ENCODE data around the gene COQ4.

The COQ4 gene

GRCh38 chr9:128343855-128344254 is 21.2 kb downstream of the COQ4 start:
- Histone ChIP-seq H3K36me3 (ENCODE audit: insufficient read depth, insufficient read length, low read length) (peaks cover 63% of the 10 kb centered on the region), H3K4me3 (ENCODE audit: insufficient read length, low read depth) (no peak overlapping the region), H3K27me3 (ENCODE audit: insufficient read depth, insufficient read length) (no peaks in the 10 kb centered on the region), H3K9me3 (ENCODE audit: insufficient read depth, low read length) (no peaks in the 10 kb centered on the region), H3K4me1 (ENCODE audit: insufficient read depth, insufficient read length) (peaks cover 3% of the 10 kb centered on the region), H3K9ac (ENCODE audit: insufficient read length, low read depth) (no peak overlapping the region)
- DNase-seq (ENCODE audit: low read depth, low spot score) = no peak
- no peak for TF ChIP-seq SUZ12 (IDR thresholded peaks at IDR 0.05; ENCODE audit: extremely low read depth, insufficient read depth, insufficient read length)
- TF ChIP-seq YY1 (IDR thresholded peaks at IDR 0.05; ENCODE audit: insufficient read depth, insufficient read length) = no peak
- no peak for TF ChIP-seq ZNF274 (IDR thresholded peaks at IDR 0.05; ENCODE audit: low read depth, low read length)

GRCh38 chr9:128344931-128345605 is 22.4 kb downstream of the COQ4 start:
- Histone ChIP-seq H3K36me3 (ENCODE audit: insufficient read depth, insufficient read length, low read length) (peaks cover 75% of the 10 kb centered on the region), H3K4me3 (ENCODE audit: insufficient read length, low read depth) (no peak overlapping the region), H3K27me3 (ENCODE audit: insufficient read depth, insufficient read length) (no peaks in the 10 kb centered on the region), H3K9ac (ENCODE audit: insufficient read length, low read depth) (no peak overlapping the region), H3K9me3 (ENCODE audit: insufficient read depth, low read length) (no peaks in the 10 kb centered on the region), H3K4me1 (ENCODE audit: insufficient read depth, insufficient read length) (no peaks in the 10 kb centered on the region)
- no peak for DNase-seq (ENCODE audit: low read depth, low spot score)
- no peak for TF ChIP-seq ZNF274 (IDR thresholded peaks at IDR 0.05; ENCODE audit: low read depth, low read length)
- TF ChIP-seq YY1 (IDR thresholded peaks at IDR 0.05; ENCODE audit: insufficient read depth, insufficient read length) = no peak
- TF ChIP-seq SUZ12 (IDR thresholded peaks at IDR 0.05; ENCODE audit: extremely low read depth, insufficient read depth, insufficient read length) = no peak

GRCh38 chr9:128349125-128349524 is 26.5 kb downstream of the COQ4 start:
- DNase-seq (ENCODE audit: low read depth, low spot score) = no peak
- peaks cover 80% of the 10 kb centered on the region for H3K36me3 ChIP-seq (ENCODE audit: insufficient read depth, insufficient read length, low read length)
- no peak overlapping the region for H3K9ac ChIP-seq (ENCODE audit: insufficient read length, low read depth)
- no peaks in the 10 kb centered on the region for H3K9me3 ChIP-seq (ENCODE audit: insufficient read depth, low read length)
- H3K4me3 ChIP-seq (ENCODE audit: insufficient read length, low read depth) = no peak overlapping the region
- no peak for TF ChIP-seq ZNF274 (IDR thresholded peaks at IDR 0.05; ENCODE audit: low read depth, low read length)
- TF ChIP-seq YY1 (IDR thresholded peaks at IDR 0.05; ENCODE audit: insufficient read depth, insufficient read length) = no peak
- H3K27me3 ChIP-seq (ENCODE audit: insufficient read depth, insufficient read length) = no peaks in the 10 kb centered on the region
- H3K4me1 ChIP-seq (ENCODE audit: insufficient read depth, insufficient read length) = no peaks in the 10 kb centered on the region

DNA sequence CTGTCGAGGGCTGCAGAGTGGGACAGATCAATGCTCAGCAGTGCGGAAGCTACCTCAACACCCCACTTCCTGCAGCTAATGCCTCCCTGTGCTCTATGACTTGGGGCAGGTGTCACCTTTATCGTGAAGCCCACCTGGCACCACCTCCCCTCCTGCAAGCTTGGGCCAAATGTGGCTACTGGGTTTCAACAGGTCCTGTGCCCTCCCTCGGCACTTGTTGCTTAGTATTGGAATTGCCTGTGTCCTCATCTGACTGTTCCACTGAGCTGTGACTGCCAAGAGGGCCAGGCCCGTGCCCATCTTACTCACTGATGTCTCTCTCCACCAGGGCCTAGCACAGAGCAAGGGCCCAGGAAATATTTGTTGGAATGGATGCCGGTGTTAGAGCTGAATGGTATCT is 27.1 kb downstream of the COQ4 start:
- no peaks in the 10 kb centered on the region for H3K4me1 ChIP-seq (ENCODE audit: insufficient read depth, insufficient read length)
- H3K36me3 ChIP-seq (ENCODE audit: insufficient read depth, insufficient read length, low read length) = peaks cover 78% of the 10 kb centered on the region
- H3K27me3 ChIP-seq (ENCODE audit: insufficient read depth, insufficient read length) = no peaks in the 10 kb centered on the region
- TF ChIP-seq ZNF274 (IDR thresholded peaks at IDR 0.05; ENCODE audit: low read depth, low read length) (no peak), YY1 (IDR thresholded peaks at IDR 0.05; ENCODE audit: insufficient read depth, insufficient read length) (no peak), SUZ12 (IDR thresholded peaks at IDR 0.05; ENCODE audit: extremely low read depth, insufficient read depth, insufficient read length) (no peak)
- no peak for DNase-seq (ENCODE audit: low read depth, low spot score)
- H3K9me3 ChIP-seq (ENCODE audit: insufficient read depth, low read length) = no peaks in the 10 kb centered on the region
- H3K4me3 ChIP-seq (ENCODE audit: insufficient read length, low read depth) = no peak overlapping the region
- no peak overlapping the region for H3K9ac ChIP-seq (ENCODE audit: insufficient read length, low read depth)

DNA sequence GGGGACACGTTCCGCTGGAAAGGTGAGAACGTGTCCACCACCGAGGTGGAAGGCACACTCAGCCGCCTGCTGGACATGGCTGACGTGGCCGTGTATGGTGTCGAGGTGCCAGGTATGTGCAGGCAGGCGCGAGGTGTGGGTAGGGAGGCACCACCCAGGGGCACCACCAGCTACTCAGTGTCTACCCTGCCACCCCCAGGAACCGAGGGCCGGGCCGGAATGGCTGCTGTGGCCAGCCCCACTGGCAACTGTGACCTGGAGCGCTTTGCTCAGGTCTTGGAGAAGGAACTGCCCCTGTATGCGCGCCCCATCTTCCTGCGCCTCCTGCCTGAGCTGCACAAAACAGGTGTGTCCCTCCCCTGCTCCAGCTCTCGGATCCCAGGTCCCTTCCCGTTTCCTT is 32.8 kb downstream of the COQ4 start:
- no peaks in the 10 kb centered on the region for H3K27me3 ChIP-seq (ENCODE audit: insufficient read depth, insufficient read length)
- no peaks in the 10 kb centered on the region for H3K9me3 ChIP-seq (ENCODE audit: insufficient read depth, low read length)
- no peak overlapping the region for H3K9ac ChIP-seq (ENCODE audit: insufficient read length, low read depth)
- H3K4me1 ChIP-seq (ENCODE audit: insufficient read depth, insufficient read length) = peaks cover 4% of the 10 kb centered on the region
- TF ChIP-seq YY1 (IDR thresholded peaks at IDR 0.05; ENCODE audit: insufficient read depth, insufficient read length) (no peak), ZNF274 (IDR thresholded peaks at IDR 0.05; ENCODE audit: low read depth, low read length) (no peak), SUZ12 (IDR thresholded peaks at IDR 0.05; ENCODE audit: extremely low read depth, insufficient read depth, insufficient read length) (no peak)
- H3K4me3 ChIP-seq (ENCODE audit: insufficient read length, low read depth) = no peak overlapping the region
- peaks cover 57% of the 10 kb centered on the region for H3K36me3 ChIP-seq (ENCODE audit: insufficient read depth, insufficient read length, low read length)
- no peak for DNase-seq (ENCODE audit: low read depth, low spot score)

- no peak overlapping the region for H3K9ac ChIP-seq (ENCODE audit: insufficient read length, low read depth)
- TF ChIP-seq ZNF274 (IDR thresholded peaks at IDR 0.05; ENCODE audit: low read depth, low read length) = no peak
- TF ChIP-seq YY1 (IDR thresholded peaks at IDR 0.05; ENCODE audit: insufficient read depth, insufficient read length) = no peak
- no peak for TF ChIP-seq SUZ12 (IDR thresholded peaks at IDR 0.05; ENCODE audit: extremely low read depth, insufficient read depth, insufficient read length)
- DNase-seq (ENCODE audit: low read depth, low spot score) = no peak
- H3K4me3 ChIP-seq (ENCODE audit: insufficient read length, low read depth) = no peak overlapping the region
- H3K9me3 ChIP-seq (ENCODE audit: insufficient read depth, low read length) = no peaks in the 10 kb centered on the region
- peaks cover 50% of the 10 kb centered on the region for H3K36me3 ChIP-seq (ENCODE audit: insufficient read depth, insufficient read length, low read length)
- H3K27me3 ChIP-seq (ENCODE audit: insufficient read depth, insufficient read length) = peaks cover 6% of the 10 kb centered on the region
- peaks cover 9% of the 10 kb centered on the region for H3K4me1 ChIP-seq (ENCODE audit: insufficient read depth, insufficient read length)
Measured at GRCh38 chr9:128358090-128358489, 35.5 kb downstream of the COQ4 start.

DNA sequence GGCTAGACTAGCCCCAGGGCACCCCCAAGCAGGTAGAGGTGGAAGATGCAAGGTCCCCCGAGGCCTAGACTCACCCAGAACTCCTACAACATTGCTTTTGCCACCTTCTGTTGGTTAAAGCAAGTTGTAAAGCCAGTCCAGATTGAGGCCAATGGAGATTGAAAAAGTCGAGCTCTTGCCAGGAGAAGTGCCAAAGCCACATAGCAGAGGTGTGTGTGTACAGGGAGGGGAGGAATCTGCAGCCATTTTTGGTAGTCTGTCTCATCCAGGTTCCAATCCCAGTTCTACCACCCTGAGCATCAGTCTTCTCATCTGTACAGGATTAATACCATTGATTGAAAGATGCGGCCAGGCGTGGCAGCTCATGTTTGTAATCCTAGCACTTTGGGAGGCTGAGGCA is 36.2 kb downstream of the COQ4 start:
- peaks cover 10% of the 10 kb centered on the region for H3K4me1 ChIP-seq (ENCODE audit: insufficient read depth, insufficient read length)
- no peak for DNase-seq (ENCODE audit: low read depth, low spot score)
- H3K9ac ChIP-seq (ENCODE audit: insufficient read length, low read depth) = no peak overlapping the region
- no peak for TF ChIP-seq YY1 (IDR thresholded peaks at IDR 0.05; ENCODE audit: insufficient read depth, insufficient read length)
- no peak for TF ChIP-seq SUZ12 (IDR thresholded peaks at IDR 0.05; ENCODE audit: extremely low read depth, insufficient read depth, insufficient read length)
- TF ChIP-seq ZNF274 (IDR thresholded peaks at IDR 0.05; ENCODE audit: low read depth, low read length) = no peak
- peaks cover 44% of the 10 kb centered on the region for H3K36me3 ChIP-seq (ENCODE audit: insufficient read depth, insufficient read length, low read length)
- H3K9me3 ChIP-seq (ENCODE audit: insufficient read depth, low read length) = no peaks in the 10 kb centered on the region
- no peak overlapping the region for H3K4me3 ChIP-seq (ENCODE audit: insufficient read length, low read depth)
- peaks cover 7% of the 10 kb centered on the region for H3K27me3 ChIP-seq (ENCODE audit: insufficient read depth, insufficient read length)
